H1 (cell line): ENCODE measurements around the gene ABCC6. TPM values are rescaled to one million over a fixed set of nuclear protein-coding genes. Genes with fewer than 3 reads are reported as not detected.

Source experiments
- CTCF ChIA-PET: fragments of 300-600 bp; sonication (Branson Sonifier 250); formaldehyde crosslinking; loops from one replicate; lab custom pipeline; 2021; ENCODE audit not compliant: partially characterized antibody; lab: Charles Lee
- POLR2A ChIA-PET: fragments of 300-600 bp; sonication (Branson Sonifier 250); formaldehyde crosslinking; loops from one replicate; lab custom pipeline; 2021; ENCODE audit warnings: inconsistent platforms; ENCODE audit not compliant: partially characterized antibody; lab: Charles Lee
- DNase-seq, 2 experiments: peaks; one replicate each; pipeline versions ENCODE4 v3.0.0 to v3.0.0-alpha.2; 2010 to 2022; ENCODE audit warnings: low spot score in 2 of 2, low read depth in 1 of 2, mixed read lengths in 1 of 2
- FAIRE-seq: peaks from 2 replicates; lab custom pipeline; 2011; peaks lifted over from hg19 to GRCh38; lab: Jason Lieb, UNC
- H2AFZ ChIP-seq: 2 replicates; pipeline ENCODE4 v1.8.1; 2012; ENCODE audit warnings: low read length, inconsistent platforms
- H2AK5ac ChIP-seq: 2 replicates; pipeline ENCODE4 v1.6.1; 2013; ENCODE audit warnings: low read depth, low read length
- H2BK120ac ChIP-seq: replicated peaks from 2 replicates; pipeline ENCODE3; 2013; ENCODE audit warnings: low read depth, low read length, inconsistent platforms
- H2BK12ac ChIP-seq: 2 replicates; pipeline ENCODE4 v1.6.1; 2013; ENCODE audit warnings: low read depth, low read length
- H2BK15ac ChIP-seq: 2 replicates; pipeline ENCODE4 v1.6.1; 2013; ENCODE audit warnings: low read length
- H2BK20ac ChIP-seq: 2 replicates; pipeline ENCODE4 v1.6.1; 2013; ENCODE audit warnings: low read length
- H2BK5ac ChIP-seq: 2 replicates; pipeline ENCODE4 v1.6.1; 2013; ENCODE audit warnings: low read depth, low read length
- H3K14ac ChIP-seq: 2 replicates; pipeline ENCODE4 v1.6.1; 2013; ENCODE audit warnings: inconsistent platforms; ENCODE audit not compliant: insufficient read length
- H3K18ac ChIP-seq: 2 replicates; pipeline ENCODE4 v1.6.1; 2013; ENCODE audit warnings: low read length; ENCODE audit errors: extremely low read depth
- H3K23ac ChIP-seq: 2 replicates; pipeline ENCODE4 v1.6.1; 2013; ENCODE audit warnings: inconsistent platforms; ENCODE audit not compliant: insufficient read length
- H3K23me2 ChIP-seq: 2 replicates; pipeline ENCODE4 v1.6.1; 2013; ENCODE audit warnings: low read depth, low read length
- H3K27ac ChIP-seq: 2 replicates; pipeline ENCODE4 v1.6.1; 2011; ENCODE audit warnings: low read depth, low read length, inconsistent platforms
- H3K27me3 ChIP-seq, 4 experiments: replicated peaks in 1 of 4; 1 replicate in 1 of 4; 2 replicates in 3 of 4; pipeline versions ENCODE4 v1.6.1 to v1.8.1; 2011 to 2013; ENCODE audit warnings: low read length in 3 of 4, mild to moderate bottlenecking in 3 of 4, inconsistent platforms in 2 of 4, mixed read lengths in 2 of 4, moderate library complexity in 1 of 4; ENCODE audit not compliant: control insufficient read depth in 3 of 4, insufficient read depth in 3 of 4; ENCODE audit errors: extremely low read depth in 1 of 4
- H3K36me3 ChIP-seq, 4 experiments: 2 replicates each; pipeline versions ENCODE4 v1.6.1 to v1.8.1; 2011 to 2013; ENCODE audit warnings: mild to moderate bottlenecking in 4 of 4, low read length in 3 of 4, moderate library complexity in 2 of 4, control low read depth in 1 of 4, inconsistent platforms in 1 of 4; ENCODE audit not compliant: insufficient read depth in 4 of 4, control insufficient read depth in 2 of 4
- H3K4ac ChIP-seq: replicated peaks from 2 replicates; pipeline ENCODE3; 2013; ENCODE audit warnings: low read length, low read depth, mixed read lengths, inconsistent platforms; ENCODE audit not compliant: insufficient read length
- H3K4me1 ChIP-seq, 4 experiments: replicated peaks in 1 of 4; 1 replicate in 1 of 4; 2 replicates in 3 of 4; pipeline versions ENCODE4 v1.6.1 to v1.8.1; 2011 to 2013; ENCODE audit warnings: low read length in 3 of 4, inconsistent platforms in 2 of 4, mixed read lengths in 1 of 4; ENCODE audit not compliant: insufficient read depth in 4 of 4, control insufficient read depth in 3 of 4
- H3K4me2 ChIP-seq, 2 experiments: 2 replicates each; pipeline versions ENCODE4 v1.6.1 to v1.8.1; 2011 to 2013; ENCODE audit warnings: low read depth in 2 of 2, low read length in 2 of 2, control low read depth in 1 of 2, inconsistent platforms in 1 of 2, mild to moderate bottlenecking in 1 of 2; ENCODE audit not compliant: insufficient read depth in 1 of 2
- H3K4me3 ChIP-seq, 4 experiments: fragments of 200-600, 300-600 bp in 1 of 4; sonication (generic), shearing (Covaris generic), sonication (Bioruptor Twin) in 1 of 4; 2 replicates each; pipeline versions ENCODE4 v1.5.1 to v1.8.1; 2011 to 2016; ENCODE audit warnings: low read length in 4 of 4, low read depth in 3 of 4, control low read depth in 2 of 4, inconsistent platforms in 2 of 4, mild to moderate bottlenecking in 2 of 4, mixed read lengths in 1 of 4, moderate library complexity in 1 of 4; ENCODE audit not compliant: insufficient read depth in 2 of 4; ENCODE audit errors: extremely low read depth in 1 of 4
- H3K56ac ChIP-seq: replicated peaks from 2 replicates; pipeline ENCODE3; 2013; ENCODE audit warnings: low read depth, mild to moderate bottlenecking, mixed read lengths, low read length, inconsistent platforms; ENCODE audit not compliant: insufficient read length
- H3K79me1 ChIP-seq: 2 replicates; pipeline ENCODE4 v1.6.1; 2013; ENCODE audit warnings: low read depth, low read length, control low read depth
- H3K79me2 ChIP-seq, 2 experiments: 2 replicates each; pipeline versions ENCODE4 v1.6.1 to v1.8.1; 2012 to 2013; ENCODE audit warnings: low read length in 2 of 2, mild to moderate bottlenecking in 2 of 2, inconsistent platforms in 1 of 2; ENCODE audit not compliant: insufficient read depth in 2 of 2, control insufficient read depth in 1 of 2
- H3K9ac ChIP-seq, 4 experiments: replicated peaks in 1 of 4; 1 replicate in 1 of 4; 2 replicates in 3 of 4; pipeline versions ENCODE4 v1.6.1 to v1.8.1; 2011 to 2013; ENCODE audit warnings: low read depth in 3 of 4, low read length in 3 of 4, control low read depth in 2 of 4, mild to moderate bottlenecking in 2 of 4, moderate library complexity in 2 of 4, inconsistent platforms in 1 of 4; ENCODE audit errors: extremely low read depth in 1 of 4
- H3K9me3 ChIP-seq, 2 experiments: 2 replicates each; pipeline versions ENCODE4 v1.6.1 to v1.8.1; 2012 to 2013; ENCODE audit warnings: mild to moderate bottlenecking in 2 of 2, moderate library complexity in 2 of 2, control low read depth in 1 of 2, inconsistent platforms in 1 of 2, low read depth in 1 of 2, low read length in 1 of 2, mixed read lengths in 1 of 2; ENCODE audit not compliant: insufficient read depth in 2 of 2
- H4K20me1 ChIP-seq, 2 experiments: replicated peaks in 1 of 2; 2 replicates each; pipeline versions ENCODE3 to v1.8.1; 2011 to 2013; ENCODE audit warnings: inconsistent platforms in 2 of 2, low read length in 2 of 2, mild to moderate bottlenecking in 1 of 2; ENCODE audit not compliant: insufficient read depth in 2 of 2, control insufficient read depth in 1 of 2
- H4K5ac ChIP-seq: 2 replicates; pipeline ENCODE4 v1.6.1; 2013; ENCODE audit warnings: low read length, low read depth, mixed read lengths, inconsistent platforms; ENCODE audit not compliant: insufficient read length
- H4K8ac ChIP-seq: 2 replicates; pipeline ENCODE4 v1.8.0; 2013; ENCODE audit warnings: mild to moderate bottlenecking, moderate library complexity, low read length, inconsistent platforms; ENCODE audit not compliant: insufficient read depth; ENCODE audit errors: extremely low read depth
- H4K91ac ChIP-seq: replicated peaks from 2 replicates; pipeline ENCODE3; 2013; ENCODE audit warnings: low read length, mixed read lengths, inconsistent platforms; ENCODE audit not compliant: insufficient read length
- ATF3 ChIP-seq: IDR thresholded peaks from 2 replicates; pipeline ENCODE4 v1.6.1; 2011; ENCODE audit warnings: low read depth, mild to moderate bottlenecking, low read length; ENCODE audit not compliant: insufficient read depth
- BCL11A ChIP-seq, 2 experiments: IDR thresholded peaks; one replicate each; pipeline ENCODE4 v1.6.1; 2011; ENCODE audit warnings: low read depth in 2 of 2, low read length in 2 of 2, mild to moderate bottlenecking in 2 of 2
- HDAC2 ChIP-seq, 2 experiments: fragments of 300-600 bp in 1 of 2; sonication (generic) in 1 of 2; IDR thresholded peaks; 2 replicates each; pipeline ENCODE4 v1.6.1; 2011 to 2012; ENCODE audit warnings: low read depth in 2 of 2, low read length in 2 of 2, mild to moderate bottlenecking in 2 of 2, moderate library complexity in 2 of 2, borderline replicate concordance in 1 of 2, inconsistent platforms in 1 of 2
- JUN ChIP-seq: IDR thresholded peaks from 2 replicates; pipeline ENCODE4 v1.6.1; 2011; ENCODE audit warnings: low read depth, mild to moderate bottlenecking, improper control_type of control experiment, low read length
- POLR2A ChIP-seq, 2 experiments: IDR thresholded peaks; 1 replicate in 1 of 2; 2 replicates in 1 of 2; pipeline ENCODE4 v1.6.1; 2011; ENCODE audit warnings: low read depth in 2 of 2, low read length in 2 of 2, mild to moderate bottlenecking in 2 of 2; ENCODE audit errors: control extremely low read depth in 1 of 2
- SAP30 ChIP-seq: fragments of 300-600 bp; sonication (generic); IDR thresholded peaks from 2 replicates; pipeline ENCODE4 v1.7.1; 2012; ENCODE audit warnings: low read length, moderate library complexity, mild to moderate bottlenecking, inconsistent platforms; ENCODE audit not compliant: insufficient read depth, insufficient replicate concordance
- SIX5 ChIP-seq: IDR thresholded peaks from 2 replicates; pipeline ENCODE4 v1.6.1; 2011; ENCODE audit warnings: mild to moderate bottlenecking, low read depth, low read length
- SP2 ChIP-seq: IDR thresholded peaks from 2 replicates; pipeline ENCODE4 v1.6.1; 2012; ENCODE audit warnings: mild to moderate bottlenecking, low read length, inconsistent platforms
- TAF7 ChIP-seq: optimal IDR thresholded peaks from 2 replicates; pipeline ENCODE3; 2011; ENCODE audit warnings: low read depth, mild to moderate bottlenecking, inconsistent platforms, low read length, moderate library complexity, borderline replicate concordance
- WGBS, 2 experiments: shearing (Covaris generic) in 1 of 2; methylation state at CpG; one replicate each; pipeline versions ENCODE4 v1.1.6 to v1.1.7; 2013 to 2015; ENCODE audit warnings: low lambda C conversion rate in 2 of 2, mixed read lengths in 2 of 2, inconsistent platforms in 1 of 2, low coverage in 1 of 2, missing lambda C conversion rate in 1 of 2; ENCODE audit not compliant: insufficient replicate concordance in 2 of 2, insufficient coverage in 1 of 2, insufficient read length in 1 of 2; ENCODE audit errors: extremely low coverage in 1 of 2, missing lambda C conversion rate in 1 of 2; 5-methylcytosine and 5-hydroxymethylcytosine counted together
- polyA plus RNA-seq, 7 experiments: library from polyadenylated mRNA; depleted of rRNA in 3 of 7; stranded (reverse) in 5 of 7; unstranded in 2 of 7; fragments of >200 nt in 5 of 7; fragments of 200-250 nt in 2 of 7; gene quantifications; 1 replicate in 5 of 7; 2 replicates in 1 of 7; 4 replicates in 1 of 7; pipeline versions ENCODE4 v1.2.1 to v1.2.3, GENCODE V29; 2011 to 2013; ENCODE audit warnings: missing spikeins in 2 of 7, mixed read lengths in 2 of 7
- total RNA-seq: library from RNA; stranded (reverse); fragmentation: NEBNext Ultra II Directional; extraction: Animal tissue kit (Norgen Biotek cat#: 25700); gene quantifications from 2 replicates; pipeline ENCODE4 v1.2.1, GENCODE V29; 2021

ABCC6 gene
- total and polyA plus RNA-seq, 2 of the 8 experiments (the other 6 are each of a cell fraction or from before 2014, with no cell fraction given), result 1.6 to 1.8 TPM

- Histone ChIP-seq H3K27me3 (no peaks in the 10 kb centered on the region), H3K18ac (no peak overlapping the region), H3K14ac (no peak overlapping the region), H3K36me3 (peaks cover 13 to 32% (median 27%) of the 10 kb centered on the region in 4 experiments; a peak in 7 of 8 replicates), H4K5ac (no peak overlapping the region), H3K79me2 (no peaks in the 10 kb centered on the region; a peak in 1 of 4 replicates), H3K27ac (no peak overlapping the region), H4K20me1 (peaks cover 5 to 6% of the 10 kb centered on the region in 2 experiments), H2BK120ac (no peak overlapping the region), H2BK5ac (no peak overlapping the region), H3K23ac (no peak overlapping the region), H4K8ac (no peak overlapping the region; the same call in 1 of the 2 replicates), H3K4ac (no peak overlapping the region), H3K4me2 (no peak overlapping the region), H4K91ac (no peak overlapping the region), H3K9ac (no peak overlapping the region), H2BK15ac (no peak overlapping the region), H3K9me3 (no peaks in the 10 kb centered on the region), H3K4me3 (no peak overlapping the region), H2AFZ (no peak overlapping the region), H3K79me1 (peaks cover 3% of the 10 kb centered on the region; the same call in 1 of the 2 replicates), H2BK12ac (no peak overlapping the region), H3K4me1 (no peaks in the 10 kb centered on the region), H2AK5ac (no peak overlapping the region), H3K23me2 (no peaks in the 10 kb centered on the region), H3K56ac (no peak overlapping the region), H2BK20ac (no peak overlapping the region)
- 83% methylated on average over 3 of the region's 4 CpGs; no CpG with 5 or more reads in 1 of the 2 experiments for WGBS, 2 experiments
- TF ChIP-seq SP2 (no peak), SAP30 (no peak), TAF7 (no peak), ATF3 (no peak), HDAC2 (IDR thresholded peaks at IDR 0.05; ENCODE audit: borderline replicate concordance in 1 of 2, low read depth in 2 of 2, low read length in 2 of 2) (no peak), BCL11A (IDR thresholded peaks at IDR 0.05; ENCODE audit: low read depth in 2 of 2, low read length in 2 of 2) (no peak), JUN (no peak), SIX5 (no peak), POLR2A (IDR thresholded peaks at IDR 0.05; ENCODE audit: control extremely low read depth in 1 of 2, low read depth in 2 of 2, low read length in 2 of 2) (no peak)
- FAIRE-seq (no peak), DNase-seq (no peak)
- POLR2A ChIA-PET, result no interaction called here
- CTCF ChIA-PET, result no interaction called here
These were observed 124.0 kb downstream of the ABCC6 start for GRCh38 chr16:16099320-16099719.
